ENCODE data around the gene MARCHF9.

DNA sequence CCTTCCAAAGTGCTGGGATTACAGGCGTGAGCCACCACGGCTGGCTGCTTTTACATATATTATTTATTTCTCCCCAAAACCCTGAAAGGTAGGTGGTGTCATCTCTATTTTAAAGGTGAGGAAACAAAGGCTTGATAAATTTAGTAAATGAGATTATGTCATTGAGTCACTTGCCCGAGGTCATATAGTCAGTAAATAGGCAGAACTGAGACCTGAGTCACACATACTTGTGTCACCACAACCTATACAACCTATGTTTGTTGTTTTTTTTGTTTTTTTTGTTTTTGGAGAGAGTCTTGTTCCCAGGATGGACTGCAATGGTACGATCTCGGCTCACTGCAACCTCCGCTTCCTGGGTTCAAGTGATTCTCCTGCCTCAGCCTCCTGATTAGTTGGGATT, 40.5 kb downstream of the MARCHF9 start:
- TF ChIP-seq POLR2A (IDR thresholded peaks at IDR 0.05) (no peak), POLR2AphosphoS5 (IDR thresholded peaks at IDR 0.05) (no peak), EP300 (IDR thresholded peaks at IDR 0.05) (no peak)
- TF ChIP-seq, protein P1, sequence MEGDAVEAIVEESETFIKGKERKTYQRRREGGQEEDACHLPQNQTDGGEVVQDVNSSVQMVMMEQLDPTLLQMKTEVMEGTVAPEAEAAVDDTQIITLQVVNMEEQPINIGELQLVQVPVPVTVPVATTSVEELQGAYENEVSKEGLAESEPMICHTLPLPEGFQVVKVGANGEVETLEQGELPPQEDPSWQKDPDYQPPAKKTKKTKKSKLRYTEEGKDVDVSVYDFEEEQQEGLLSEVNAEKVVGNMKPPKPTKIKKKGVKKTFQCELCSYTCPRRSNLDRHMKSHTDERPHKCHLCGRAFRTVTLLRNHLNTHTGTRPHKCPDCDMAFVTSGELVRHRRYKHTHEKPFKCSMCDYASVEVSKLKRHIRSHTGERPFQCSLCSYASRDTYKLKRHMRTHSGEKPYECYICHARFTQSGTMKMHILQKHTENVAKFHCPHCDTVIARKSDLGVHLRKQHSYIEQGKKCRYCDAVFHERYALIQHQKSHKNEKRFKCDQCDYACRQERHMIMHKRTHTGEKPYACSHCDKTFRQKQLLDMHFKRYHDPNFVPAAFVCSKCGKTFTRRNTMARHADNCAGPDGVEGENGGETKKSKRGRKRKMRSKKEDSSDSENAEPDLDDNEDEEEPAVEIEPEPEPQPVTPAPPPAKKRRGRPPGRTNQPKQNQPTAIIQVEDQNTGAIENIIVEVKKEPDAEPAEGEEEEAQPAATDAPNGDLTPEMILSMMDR (IDR thresholded peaks at IDR 0.05) = no peak
